Activated CD8-positive, alpha-beta T cell treated with anti-CD3 and anti-CD28 coated beads for 36 hours (primary cell): ENCODE data around the gene AP1AR. TPM values are rescaled to one million over a fixed set of nuclear protein-coding genes. Genes with fewer than 3 reads are reported as not detected.

ENCODE experiments used
- ATAC-seq: fragments of 200-7000 bp; cut with Tn5 transposase; one replicate; pipeline ENCODE4 v1.10.0; 2021; ENCODE audit warnings: mild to moderate bottlenecking, moderate library complexity
- CTCF ChIA-PET: fragments of 350-600 bp; sonication (Branson Sonifier 250); formaldehyde crosslinking; loops from one replicate; lab custom pipeline; 2021; ENCODE audit warnings: antibody characterized with exemption; lab: Charles Lee
- POLR2A ChIA-PET: fragments of 350-600 bp; sonication (Branson Sonifier 250); formaldehyde crosslinking; loops from one replicate; lab custom pipeline; 2021; ENCODE audit warnings: antibody characterized with exemption; lab: Charles Lee
- DNase-seq: peaks from one replicate; pipeline ENCODE4 v3.0.0-alpha.2; 2020
- H3K27ac Mint-ChIP-seq: one replicate; pipeline ENCODE4 v1.8.0; 2021; ENCODE audit warnings: mild to moderate bottlenecking, mixed read lengths
- H3K27me3 Mint-ChIP-seq: one replicate; pipeline ENCODE4 v1.8.0; 2021; ENCODE audit warnings: mixed read lengths
- H3K36me3 Mint-ChIP-seq: one replicate; pipeline ENCODE4 v1.8.0; 2021; ENCODE audit warnings: low read depth, mixed read lengths
- H3K4me1 Mint-ChIP-seq: one replicate; pipeline ENCODE4 v1.8.0; 2021; ENCODE audit warnings: low read depth, mixed read lengths
- H3K4me3 Mint-ChIP-seq: one replicate; pipeline ENCODE4 v1.8.0; 2021; ENCODE audit warnings: mild to moderate bottlenecking, moderate library complexity, mixed read lengths
- H3K9me3 Mint-ChIP-seq: one replicate; pipeline ENCODE4 v1.8.0; 2021; ENCODE audit warnings: mixed read lengths
- intact Hi-C: fragments of 100-400 bp; cut with micrococcal nuclease; formaldehyde crosslinking; loops from one replicate; pipeline ENCODE4 v1.10.0; 2022
- total RNA-seq, 2 experiments: library from RNA; stranded (reverse); gene quantifications; one replicate each; pipeline ENCODE4 v1.2.3, GENCODE V29; 2021
- TF ChIP-seq, protein P1 (sequence below): fragments of 200-600 bp; IDR thresholded peaks from one replicate; pipeline ENCODE4 v1.8.0; 2022; ENCODE audit warnings: antibody characterized with exemption, mild to moderate bottlenecking

The AP1AR gene
- total RNA-seq, 2 experiments from 2014 or later, result 15.5 to 17.7 TPM

- ATAC-seq (no peak), DNase-seq (no peak)
- POLR2A ChIA-PET, result interaction anchor here (1.1 kb wide), 1 partner anchor 40 kb away, joined by 4 read pairs; the partner anchor contains the start of gene FAM241A
- Mint-ChIP-seq H3K27me3 (no peaks in the 10 kb centered on the region), H3K4me3 (no peak overlapping the region), H3K9me3 (no peaks in the 10 kb centered on the region), H3K27ac (peak overlapping the region; percentile 6), H3K36me3 (peaks cover 43% of the 10 kb centered on the region), H3K4me1 (peaks cover 37% of the 10 kb centered on the region)
- TF ChIP-seq, protein P1, sequence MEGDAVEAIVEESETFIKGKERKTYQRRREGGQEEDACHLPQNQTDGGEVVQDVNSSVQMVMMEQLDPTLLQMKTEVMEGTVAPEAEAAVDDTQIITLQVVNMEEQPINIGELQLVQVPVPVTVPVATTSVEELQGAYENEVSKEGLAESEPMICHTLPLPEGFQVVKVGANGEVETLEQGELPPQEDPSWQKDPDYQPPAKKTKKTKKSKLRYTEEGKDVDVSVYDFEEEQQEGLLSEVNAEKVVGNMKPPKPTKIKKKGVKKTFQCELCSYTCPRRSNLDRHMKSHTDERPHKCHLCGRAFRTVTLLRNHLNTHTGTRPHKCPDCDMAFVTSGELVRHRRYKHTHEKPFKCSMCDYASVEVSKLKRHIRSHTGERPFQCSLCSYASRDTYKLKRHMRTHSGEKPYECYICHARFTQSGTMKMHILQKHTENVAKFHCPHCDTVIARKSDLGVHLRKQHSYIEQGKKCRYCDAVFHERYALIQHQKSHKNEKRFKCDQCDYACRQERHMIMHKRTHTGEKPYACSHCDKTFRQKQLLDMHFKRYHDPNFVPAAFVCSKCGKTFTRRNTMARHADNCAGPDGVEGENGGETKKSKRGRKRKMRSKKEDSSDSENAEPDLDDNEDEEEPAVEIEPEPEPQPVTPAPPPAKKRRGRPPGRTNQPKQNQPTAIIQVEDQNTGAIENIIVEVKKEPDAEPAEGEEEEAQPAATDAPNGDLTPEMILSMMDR, result no peak
- intact Hi-C loops, result no loop called here
- CTCF ChIA-PET, result no interaction called here
Observed at GRCh38 chr4:112185334-112185733, 46.3 kb upstream of the AP1AR start.

GRCh38 chr4:112185740-112186670 lies 45.6 kb upstream of the AP1AR start:
- H3K4me3 Mint-ChIP-seq, result no peak overlapping the region
- peaks cover 32% of the 10 kb centered on the region for H3K4me1 Mint-ChIP-seq
- ChIA-PET CTCF (interaction anchor here (1.4 kb wide), 1 partner anchor 338 kb away, joined by 3 read pairs; no protein-coding TSS in a partner anchor), POLR2A (interaction anchor here (0.6 to 1.1 kb wide), 2 partner anchors 40 to 399 kb away, joined by 3 to 4 read pairs; partner anchors contain the start of gene FAM241A)
- H3K27me3 Mint-ChIP-seq, result no peaks in the 10 kb centered on the region
- no peaks in the 10 kb centered on the region for H3K9me3 Mint-ChIP-seq
- ATAC-seq (no peak), DNase-seq (no peak)
- H3K27ac Mint-ChIP-seq, result no peak overlapping the region
- TF ChIP-seq, protein P1, result no peak
- intact Hi-C loops, result no loop called here
- peaks cover 44% of the 10 kb centered on the region for H3K36me3 Mint-ChIP-seq

GRCh38 chr4:112189754-112190153 lies 41.8 kb upstream of the AP1AR start:
- Mint-ChIP-seq H3K36me3 (peaks cover 31% of the 10 kb centered on the region), H3K27me3 (no peaks in the 10 kb centered on the region), H3K4me1 (peaks cover 4% of the 10 kb centered on the region), H3K9me3 (no peaks in the 10 kb centered on the region), H3K27ac (no peak overlapping the region), H3K4me3 (no peak overlapping the region)
- TF ChIP-seq, protein P1, result no peak
- POLR2A ChIA-PET, result no interaction called here
- DNase-seq, result no peak
- CTCF ChIA-PET, result interaction anchor here (1.0 to 1.3 kb wide), 3 partner anchors 13 to 90 kb away, joined by 3 read pairs; no protein-coding TSS in a partner anchor
- intact Hi-C loops, result no loop called here
- ATAC-seq, result no peak

GRCh38 chr4:112190684-112191083 lies 40.9 kb upstream of the AP1AR start:
- Mint-ChIP-seq H3K4me3 (no peak overlapping the region), H3K27me3 (no peaks in the 10 kb centered on the region), H3K36me3 (peaks cover 32% of the 10 kb centered on the region), H3K27ac (no peak overlapping the region), H3K4me1 (no peaks in the 10 kb centered on the region), H3K9me3 (no peaks in the 10 kb centered on the region)
- TF ChIP-seq, protein P1, result no peak
- DNase-seq (no peak), ATAC-seq (no peak)
- ChIA-PET CTCF (no interaction called here), POLR2A (interaction anchor here (0.9 kb wide), 1 partner anchor 8 kb away, joined by 3 read pairs; no protein-coding TSS in a partner anchor)
- intact Hi-C loops, result no loop called here
